GM18517 (cell line): ENCODE results near the gene PLCD3.

Source experiments
- ATAC-seq: cut with Tn5 transposase; IDR thresholded peaks from one replicate; pipeline ENCODE4 v1.9.1; 2021; ENCODE audit warnings: mild to moderate bottlenecking, moderate library complexity; ENCODE audit not compliant: unreplicated experiment

PLCD3 gene

GRCh38 chr17:45150911-45151809 is 18.8 kb upstream of the PLCD3 start:
- no peak for ATAC-seq

- no peak for ATAC-seq
These were observed 17.7 kb upstream of the PLCD3 start for GRCh38 chr17:45149669-45150664.

GRCh38 chr17:45149037-45149668 is 16.8 kb upstream of the PLCD3 start:
- ATAC-seq: no peak

GRCh38 chr17:45148183-45149036 is 16.1 kb upstream of the PLCD3 start, which contains the start of gene HEXIM1:
Gene HEXIM1 (plus strand): TSS chr17:45148475. CDS start chr17:45149191, 716 bp downstream.
- ATAC-seq: peak; percentile 54

GRCh38 chr17:45147581-45148182 is 15.4 kb upstream of the PLCD3 start:
- peak; percentile 31 for ATAC-seq

- peak; percentile 0 for ATAC-seq
These were observed 14.7 kb upstream of the PLCD3 start for GRCh38 chr17:45146890-45147580.

DNA sequence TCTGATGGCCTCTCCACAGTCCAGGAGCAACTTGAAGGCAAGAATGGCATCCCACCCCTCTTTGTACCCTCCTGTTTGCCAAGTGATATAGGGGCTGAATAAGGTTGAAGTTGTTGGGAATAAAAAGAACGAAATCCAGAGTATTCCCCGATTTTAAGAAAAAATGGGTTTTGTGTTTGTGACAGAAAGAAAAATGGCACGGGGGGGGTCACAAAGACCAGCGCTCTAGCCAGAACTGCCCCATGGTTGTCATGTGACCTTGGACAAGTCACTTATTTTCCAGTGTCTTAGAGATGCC is 14.2 kb upstream of the PLCD3 start:
- no peak for ATAC-seq

GRCh38 chr17:45146166-45146565 is 13.9 kb upstream of the PLCD3 start:
- no peak for ATAC-seq

- ATAC-seq: no peak
These were observed 12.7 kb upstream of the PLCD3 start for GRCh38 chr17:45145035-45145389.

DNA sequence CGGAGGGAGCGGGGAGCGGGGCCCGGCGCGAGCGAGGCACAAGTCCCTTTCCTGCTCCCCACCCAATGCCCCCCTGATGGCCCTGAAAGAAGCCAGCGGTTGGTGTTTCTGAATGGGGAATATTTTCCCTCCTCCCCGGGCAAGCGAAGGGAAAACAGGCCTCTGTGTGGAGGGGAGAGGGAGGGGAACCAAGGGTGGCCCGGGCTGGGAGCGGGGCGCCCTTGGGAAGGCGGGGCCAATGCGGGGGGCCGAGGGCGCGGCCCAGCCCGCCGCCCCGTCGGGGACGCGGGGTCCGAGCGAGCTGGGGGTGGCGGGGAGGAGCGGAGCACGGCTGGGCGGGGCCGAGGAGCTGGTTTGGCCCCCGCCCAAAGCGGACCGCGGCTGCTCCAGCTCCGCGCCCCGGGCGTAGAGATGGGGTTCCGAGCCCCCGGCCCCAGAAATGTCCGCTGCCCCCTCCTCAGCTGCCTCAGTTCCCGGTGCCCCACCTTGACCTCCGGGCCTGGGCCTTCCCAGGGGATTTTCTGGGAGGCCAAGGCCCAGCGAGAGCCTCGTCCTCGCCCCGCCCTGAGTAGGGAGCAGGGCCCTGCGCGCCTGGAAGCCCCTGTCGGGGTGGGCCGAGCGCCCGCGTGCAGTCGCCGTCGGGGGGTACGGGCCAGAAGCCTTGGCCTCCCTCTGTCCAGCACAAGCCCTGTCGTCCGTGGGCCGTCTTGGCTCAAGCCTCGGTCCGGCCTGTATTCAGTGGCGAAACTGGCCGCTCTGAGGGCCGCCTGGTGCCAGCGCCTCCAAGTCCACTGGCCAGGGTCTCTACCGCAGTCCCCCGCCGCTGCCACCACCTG is 12.1 kb upstream of the PLCD3 start:
- no peak for ATAC-seq

DNA sequence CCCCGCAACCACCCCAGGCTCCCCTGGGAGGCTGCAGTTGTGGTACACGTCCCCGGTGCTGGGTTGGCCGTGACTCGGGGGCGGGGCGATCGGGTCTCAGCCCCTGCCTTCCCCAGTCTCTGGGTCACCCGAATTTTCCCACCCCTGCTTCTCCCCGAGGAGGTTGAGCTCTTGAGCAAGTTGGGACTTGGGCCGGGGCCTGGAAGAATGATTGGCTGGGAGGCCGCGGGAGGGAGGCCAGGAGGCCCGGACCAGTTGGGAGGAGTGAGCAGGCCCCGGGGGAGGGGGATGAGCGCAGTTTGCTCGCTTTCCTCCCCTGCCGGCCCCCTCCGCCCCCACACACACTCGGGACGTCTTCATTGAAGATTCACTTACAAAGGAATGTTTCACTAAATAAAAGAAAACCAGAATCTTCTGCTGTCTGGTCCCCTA is 11.5 kb upstream of the PLCD3 start:
- ATAC-seq: no peak

- no peak for ATAC-seq
These were observed 10.9 kb upstream of the PLCD3 start for GRCh38 chr17:45143094-45143670.

DNA sequence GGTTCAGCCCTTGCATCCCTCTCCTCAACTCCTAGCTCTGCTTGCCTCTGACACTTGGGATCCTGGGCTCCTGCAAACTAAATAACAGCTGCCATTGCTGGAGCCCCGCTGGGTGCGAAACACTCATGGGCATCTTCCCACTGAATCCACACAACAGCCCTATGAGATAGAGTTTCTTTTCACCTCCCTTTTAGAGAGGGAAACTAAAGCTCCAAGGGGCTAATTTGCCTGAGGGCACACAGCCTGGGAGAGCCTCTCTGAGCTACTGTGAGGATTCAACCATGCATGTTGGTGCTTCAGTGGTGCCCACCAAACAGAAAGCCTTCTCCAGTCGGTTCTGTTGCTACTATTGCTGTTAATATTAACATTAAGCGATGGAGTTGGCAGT is 7.2 kb upstream of the PLCD3 start:
- no peak for ATAC-seq

GRCh38 chr17:45138911-45139532 is 6.7 kb upstream of the PLCD3 start:
- no peak for ATAC-seq

- ATAC-seq: no peak
These were observed 5.4 kb upstream of the PLCD3 start for GRCh38 chr17:45137561-45138305.

DNA sequence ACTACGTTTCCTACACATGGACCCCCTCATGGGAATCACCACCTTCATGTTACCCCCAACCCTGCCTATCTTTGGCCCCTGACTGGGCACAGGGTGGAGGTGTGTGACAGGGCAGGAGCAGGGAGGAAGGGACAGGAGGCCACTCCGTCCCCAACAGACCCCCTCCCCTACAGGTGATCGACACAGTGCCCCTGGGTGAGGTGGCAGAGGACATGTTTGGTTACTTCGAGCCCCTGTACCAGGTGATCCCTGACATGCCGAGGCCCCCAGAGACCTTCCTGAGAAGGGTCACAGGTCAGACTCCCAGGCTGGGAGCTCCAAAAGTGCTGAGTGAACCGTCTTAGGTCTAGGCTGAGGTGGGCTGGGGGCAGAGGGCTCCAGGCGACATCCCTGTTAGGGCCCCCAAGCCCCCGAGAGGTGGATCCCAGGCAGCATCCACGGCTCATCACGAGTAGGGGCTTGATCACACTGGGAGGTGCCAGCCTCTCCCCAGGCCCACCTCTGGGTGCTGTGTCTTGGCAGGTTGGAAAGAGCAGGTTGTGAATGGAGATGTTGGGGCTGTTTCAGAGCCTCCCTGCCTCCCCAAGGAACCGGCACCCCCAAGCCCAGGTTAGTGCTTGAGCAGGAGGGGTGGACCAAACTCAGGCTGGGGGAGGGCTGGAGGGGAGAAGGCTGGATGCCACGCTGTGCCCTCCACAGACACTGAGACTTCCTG is 4.7 kb upstream of the PLCD3 start:
- ATAC-seq: no peak
